Measurements from ENCODE around the gene LMF1.
"Not testable (repeated sequence)": the region's sequence is repeated elsewhere in the genome, so short reads cannot be mapped to it uniquely, and the experiment has no call there.

LMF1 gene

DNA sequence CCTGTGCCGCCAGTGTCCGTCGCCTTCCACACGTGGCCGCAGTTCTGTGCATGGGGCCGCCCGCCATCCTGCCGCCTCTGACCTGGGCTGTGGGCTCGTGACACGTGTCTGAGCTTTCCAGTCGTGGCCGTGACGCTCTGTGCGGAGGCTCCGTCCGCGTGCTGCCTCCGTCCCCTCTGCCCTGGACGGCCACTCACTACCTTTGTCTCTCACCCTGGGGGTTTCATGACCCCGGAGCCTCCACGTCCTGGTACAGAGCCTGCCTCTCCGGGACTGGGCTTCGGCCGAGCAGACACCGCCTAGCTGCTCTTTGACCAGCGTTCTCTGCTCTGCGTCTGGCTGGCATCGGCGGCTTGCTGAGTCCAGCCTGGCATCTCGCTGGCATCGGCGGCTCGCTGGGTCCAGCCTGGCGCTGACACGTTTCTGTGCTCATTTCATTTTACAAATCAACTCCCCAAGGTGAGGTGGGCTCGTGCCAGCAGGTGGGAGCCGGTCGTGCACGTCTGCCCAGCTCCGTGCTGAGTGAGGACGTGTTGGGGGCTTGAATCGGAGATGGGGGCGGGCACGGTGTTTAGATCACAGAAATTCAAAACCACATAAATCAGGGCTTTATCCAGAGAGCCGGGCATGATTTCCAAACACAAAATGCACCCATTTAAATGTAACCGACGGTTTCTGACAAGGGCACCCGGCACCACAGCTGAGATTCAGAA, 126.0 kb downstream of the LMF1 start:
- Mint-ChIP-seq H3K9me3 (no peaks in the 10 kb centered on the region), H3K27ac (peak overlapping the region in 1 of 2 donors; percentile 72), H3K4me1 (ENCODE audit: low read depth in 2 of 2) (no peaks in the 10 kb centered on the region), H3K4me3 (no peak overlapping the region), H3K36me3 (ENCODE audit: insufficient read depth) (peaks cover 4% of the 10 kb centered on the region), H3K27me3 (no peaks in the 10 kb centered on the region)
- DNase-seq (no peak), ATAC-seq (replicated peaks) (no peak)

GRCh38 chr16:843771-844170, 127.0 kb downstream of the LMF1 start:
- Mint-ChIP-seq H3K36me3 (ENCODE audit: insufficient read depth) (peaks cover 4% of the 10 kb centered on the region), H3K4me1 (ENCODE audit: low read depth in 2 of 2) (no peaks in the 10 kb centered on the region), H3K9me3 (no peaks in the 10 kb centered on the region), H3K27me3 (peaks cover 0 to 4% of the 10 kb centered on the region in 2 donors), H3K27ac (no peak overlapping the region), H3K4me3 (no peak overlapping the region)
- DNase-seq: no peak
- ATAC-seq (replicated peaks): no peak

DNA sequence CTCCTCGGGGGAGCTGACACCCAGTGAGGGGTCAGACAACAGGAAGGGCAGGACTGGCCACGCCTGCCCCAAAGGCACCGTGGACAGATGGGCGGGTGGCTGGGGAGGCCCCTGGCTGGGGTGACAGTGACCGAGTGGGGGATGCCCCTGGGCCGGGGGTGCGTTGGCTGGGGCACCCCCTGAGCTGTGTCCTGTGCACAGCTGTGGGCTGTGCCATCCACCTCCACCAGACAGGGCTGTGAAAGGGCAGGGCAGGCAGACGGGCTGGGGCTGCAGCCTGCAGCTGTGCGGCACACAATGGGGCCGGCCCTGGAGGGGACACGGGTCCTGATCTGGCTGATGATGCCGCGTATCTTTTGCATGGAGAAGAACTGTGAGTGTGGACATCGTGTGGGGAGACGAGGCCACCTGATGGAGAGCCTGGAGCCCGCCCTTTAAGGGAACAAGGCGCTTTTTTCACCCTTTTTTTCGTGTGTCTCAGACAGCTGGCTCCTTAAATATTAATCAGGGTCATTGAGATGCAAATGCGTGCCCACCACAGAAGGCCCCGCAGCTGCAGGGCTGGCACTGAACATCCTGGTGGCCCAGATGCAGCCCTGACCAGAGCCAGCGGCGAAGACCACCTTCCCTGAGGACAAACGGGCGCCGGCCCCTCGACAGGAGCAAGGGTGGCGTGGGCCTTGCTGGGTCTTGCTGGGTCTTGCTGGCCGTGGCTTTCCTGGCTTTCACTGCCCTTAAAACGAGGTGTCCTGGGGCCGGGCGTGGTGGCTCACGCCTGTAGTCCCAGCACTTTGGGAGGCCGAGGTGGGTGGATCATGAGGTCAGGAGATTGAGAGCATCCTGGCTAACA, 127.8 kb downstream of the LMF1 start:
- Mint-ChIP-seq H3K9me3 (no peaks in the 10 kb centered on the region), H3K36me3 (ENCODE audit: insufficient read depth) (peaks cover 4% of the 10 kb centered on the region), H3K4me3 (no peak overlapping the region), H3K4me1 (ENCODE audit: low read depth in 2 of 2) (no peaks in the 10 kb centered on the region), H3K27ac (no peak overlapping the region), H3K27me3 (peaks cover 0 to 6% of the 10 kb centered on the region in 2 donors)
- no peak for DNase-seq
- ATAC-seq (replicated peaks): no peak

- Mint-ChIP-seq H3K27ac (no peak overlapping the region), H3K36me3 (ENCODE audit: insufficient read depth) (peaks cover 4% of the 10 kb centered on the region), H3K27me3 (peaks cover 0 to 6% of the 10 kb centered on the region in 2 donors), H3K4me1 (ENCODE audit: low read depth in 2 of 2) (no peaks in the 10 kb centered on the region), H3K4me3 (no peak overlapping the region), H3K9me3 (no peaks in the 10 kb centered on the region)
- ATAC-seq (replicated peaks) (no peak), DNase-seq (no peak)
Observed at GRCh38 chr16:842061-842476, 128.7 kb downstream of the LMF1 start.

DNA sequence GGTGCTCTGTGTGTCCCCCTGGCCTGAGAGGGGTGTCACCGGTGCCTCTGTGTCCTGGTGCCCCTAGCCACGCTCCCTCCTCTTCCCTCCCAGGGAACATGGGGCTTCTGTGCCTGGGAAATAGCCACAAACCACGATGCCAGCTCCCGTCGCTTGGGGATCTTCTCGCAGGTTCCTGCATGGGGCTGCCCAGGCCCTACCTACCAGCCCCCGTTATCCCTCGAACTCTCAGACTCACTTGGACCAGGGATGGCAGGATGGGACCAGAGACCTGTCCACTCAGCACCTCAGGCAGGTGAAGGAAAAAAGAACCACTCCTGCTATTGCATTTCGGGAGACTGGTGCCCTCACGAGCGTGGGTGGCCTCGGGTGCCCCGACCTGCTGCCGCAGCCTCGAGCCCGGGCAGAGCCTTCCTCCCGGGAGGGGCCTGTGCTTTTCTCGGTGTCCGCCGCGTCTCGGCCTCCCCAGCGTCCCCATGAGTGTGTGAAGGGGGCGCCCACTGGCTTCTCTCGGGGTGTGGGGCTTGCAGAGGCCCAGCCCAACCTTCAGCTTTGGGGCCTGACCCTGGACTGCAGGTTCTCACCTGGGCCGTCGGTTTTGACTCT, 129.2 kb downstream of the LMF1 start:
- Mint-ChIP-seq H3K9me3 (no peaks in the 10 kb centered on the region), H3K4me3 (no peak overlapping the region), H3K27ac (no peak overlapping the region), H3K27me3 (peaks cover 0 to 6% of the 10 kb centered on the region in 2 donors), H3K4me1 (ENCODE audit: low read depth in 2 of 2) (no peaks in the 10 kb centered on the region), H3K36me3 (ENCODE audit: insufficient read depth) (peaks cover 4% of the 10 kb centered on the region)
- ATAC-seq (replicated peaks) (no peak), DNase-seq (no peak)

DNA sequence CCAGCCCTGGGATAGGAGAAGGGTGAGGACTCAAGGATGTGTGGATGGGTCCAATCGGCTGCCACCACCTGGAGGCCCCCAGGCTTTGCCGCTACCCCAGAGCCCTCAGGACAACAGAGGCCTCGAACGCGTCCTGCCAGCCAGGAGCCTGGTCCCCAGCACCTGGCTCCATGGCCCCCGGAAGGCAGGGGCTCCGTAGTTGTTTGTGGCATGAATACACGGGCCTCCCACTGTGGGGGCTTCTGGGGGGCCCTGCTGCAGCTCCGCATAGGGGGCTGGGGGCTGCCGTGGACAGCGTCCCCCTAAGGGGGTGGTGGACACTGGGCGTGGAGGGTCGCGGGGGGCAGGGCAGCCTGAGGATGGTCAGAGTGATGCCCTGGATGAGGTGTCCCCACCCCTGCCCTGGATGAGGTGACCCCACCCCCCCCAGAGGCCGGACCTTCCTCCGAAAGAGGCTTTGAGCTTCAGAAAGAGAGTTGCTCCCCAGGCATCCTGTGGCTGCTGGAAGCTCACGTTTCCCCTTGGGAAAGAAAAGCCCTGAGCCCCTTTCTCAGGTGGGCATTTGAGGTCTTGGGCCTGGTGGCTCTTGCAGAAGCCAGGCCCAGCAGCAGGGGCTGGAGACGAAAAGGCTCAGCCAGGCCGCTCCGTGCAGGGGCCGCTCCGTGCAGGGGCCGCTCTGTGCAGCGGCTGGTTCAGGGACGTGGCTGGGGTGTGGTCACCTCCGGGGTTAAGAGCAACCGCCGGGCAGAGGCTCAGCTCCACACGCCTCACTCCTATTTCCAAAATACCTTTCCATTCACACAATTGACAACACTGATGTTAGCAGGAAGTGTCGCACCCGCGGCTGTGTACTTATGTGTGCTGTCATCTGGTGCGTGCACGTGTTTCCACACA, 130.0 kb downstream of the LMF1 start:
- H3K4me1 Mint-ChIP-seq (ENCODE audit: low read depth in 2 of 2): no peaks in the 10 kb centered on the region
- ATAC-seq (replicated peaks): no peak
- no peak for DNase-seq
- no peaks in the 10 kb centered on the region for H3K9me3 Mint-ChIP-seq
- H3K36me3 Mint-ChIP-seq (ENCODE audit: insufficient read depth): peaks cover 4% of the 10 kb centered on the region
- no peak overlapping the region for H3K4me3 Mint-ChIP-seq
- H3K27me3 Mint-ChIP-seq: peaks cover 0 to 6% of the 10 kb centered on the region in 2 donors
- H3K27ac Mint-ChIP-seq: no peak overlapping the region

DNA sequence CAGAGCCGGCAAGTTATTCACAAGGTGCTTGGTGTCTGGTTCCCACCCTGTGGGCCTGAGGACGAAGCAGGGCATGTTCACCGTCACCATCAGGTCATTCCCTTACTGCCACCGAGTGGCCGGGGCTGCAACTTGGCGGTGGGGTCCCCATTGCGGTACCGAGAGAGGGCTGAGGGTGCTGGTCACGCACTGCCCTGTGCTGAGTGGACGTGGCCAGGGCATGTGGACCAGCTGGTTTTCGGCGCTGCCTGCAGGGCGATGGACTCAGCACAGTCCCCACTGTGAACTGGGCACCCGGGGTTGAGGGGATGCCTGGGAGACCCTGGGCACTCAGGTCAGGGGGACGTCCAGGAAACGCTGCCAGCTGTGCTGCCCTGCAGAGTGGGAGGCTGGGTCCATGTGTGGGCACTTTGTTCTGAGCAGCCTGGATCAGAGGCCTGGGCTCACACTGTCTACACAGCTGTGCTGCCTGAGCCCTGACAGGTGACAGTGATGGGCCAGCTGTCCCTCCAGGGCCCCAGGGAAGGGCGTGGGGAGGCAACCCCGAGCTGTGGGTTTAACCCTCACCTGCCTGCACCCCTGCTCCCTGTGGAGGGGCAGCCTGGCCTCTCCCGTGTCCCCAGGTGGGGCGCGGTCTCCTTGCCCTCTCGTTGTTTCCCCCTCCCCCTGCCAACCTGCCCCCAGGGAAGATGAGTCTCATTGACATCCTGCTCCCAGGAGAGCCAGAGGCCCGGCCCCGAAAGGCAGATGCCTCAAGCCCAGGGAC, 131.0 kb downstream of the LMF1 start:
- Mint-ChIP-seq H3K4me1 (ENCODE audit: low read depth in 2 of 2) (no peaks in the 10 kb centered on the region), H3K9me3 (no peaks in the 10 kb centered on the region), H3K4me3 (no peak overlapping the region), H3K27ac (no peak overlapping the region), H3K27me3 (peaks cover 0 to 6% of the 10 kb centered on the region in 2 donors), H3K36me3 (ENCODE audit: insufficient read depth) (peaks cover 4% of the 10 kb centered on the region)
- ATAC-seq (replicated peaks) (no peak), DNase-seq (no peak)

GRCh38 chr16:838741-839140, 132.0 kb downstream of the LMF1 start:
- no peak overlapping the region for H3K4me3 Mint-ChIP-seq

GRCh38 chr16:836822-837221, 134.0 kb downstream of the LMF1 start:
- H3K27me3 Mint-ChIP-seq; H3K9me3 Mint-ChIP-seq; H3K4me3 Mint-ChIP-seq; H3K4me1 Mint-ChIP-seq (ENCODE audit: low read depth in 2 of 2); ATAC-seq (replicated peaks); DNase-seq; H3K27ac Mint-ChIP-seq; H3K36me3 Mint-ChIP-seq (ENCODE audit: insufficient read depth): not testable (repeated sequence)

More at GRCh38 chr16:838741-839140, 132.0 kb downstream of the LMF1 start:
- no peak for DNase-seq
- Mint-ChIP-seq H3K9me3 (no peaks in the 10 kb centered on the region), H3K27me3 (peaks cover 0 to 6% of the 10 kb centered on the region in 2 donors), H3K4me1 (ENCODE audit: low read depth in 2 of 2) (no peaks in the 10 kb centered on the region), H3K36me3 (ENCODE audit: insufficient read depth) (no peaks in the 10 kb centered on the region), H3K27ac (no peak overlapping the region)
- no peak for ATAC-seq (replicated peaks)

DNA sequence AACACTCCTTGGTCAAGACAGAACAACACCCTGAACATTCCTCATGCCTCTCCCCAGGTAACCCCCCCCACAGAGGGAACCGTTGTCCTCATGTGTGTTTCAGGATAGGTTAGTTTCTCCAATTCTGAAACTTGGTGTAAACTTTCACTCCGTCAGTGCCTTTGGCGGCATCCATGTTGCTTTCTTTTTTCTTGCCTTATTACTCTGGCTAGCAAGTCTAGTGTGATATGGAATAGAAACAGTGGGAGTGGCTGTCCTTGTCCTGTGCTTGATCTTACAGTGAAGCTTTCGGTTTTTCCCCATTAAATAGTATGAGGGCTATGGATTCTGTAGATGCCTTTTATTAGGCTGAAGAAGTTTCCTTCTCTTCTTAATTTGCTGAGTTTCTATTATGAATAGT, 134.6 kb downstream of the LMF1 start:
- Mint-ChIP-seq H3K9me3 (no peaks in the 10 kb centered on the region), H3K27me3 (peaks cover 0 to 6% of the 10 kb centered on the region in 2 donors), H3K4me1 (ENCODE audit: low read depth in 2 of 2) (no peaks in the 10 kb centered on the region), H3K4me3 (no peak overlapping the region), H3K27ac (no peak overlapping the region), H3K36me3 (ENCODE audit: insufficient read depth) (no peaks in the 10 kb centered on the region)
- DNase-seq (no peak), ATAC-seq (replicated peaks) (no peak)

GRCh38 chr16:835373-835772, 135.4 kb downstream of the LMF1 start:
- H3K27me3 Mint-ChIP-seq: peaks cover 0 to 6% of the 10 kb centered on the region in 2 donors
- no peak overlapping the region for H3K27ac Mint-ChIP-seq
- DNase-seq (no peak), ATAC-seq (replicated peaks) (no peak)
- no peaks in the 10 kb centered on the region for H3K4me1 Mint-ChIP-seq (ENCODE audit: low read depth in 2 of 2)
- H3K36me3 Mint-ChIP-seq (ENCODE audit: insufficient read depth): no peaks in the 10 kb centered on the region
- no peak overlapping the region for H3K4me3 Mint-ChIP-seq
- H3K9me3 Mint-ChIP-seq: no peaks in the 10 kb centered on the region

DNA sequence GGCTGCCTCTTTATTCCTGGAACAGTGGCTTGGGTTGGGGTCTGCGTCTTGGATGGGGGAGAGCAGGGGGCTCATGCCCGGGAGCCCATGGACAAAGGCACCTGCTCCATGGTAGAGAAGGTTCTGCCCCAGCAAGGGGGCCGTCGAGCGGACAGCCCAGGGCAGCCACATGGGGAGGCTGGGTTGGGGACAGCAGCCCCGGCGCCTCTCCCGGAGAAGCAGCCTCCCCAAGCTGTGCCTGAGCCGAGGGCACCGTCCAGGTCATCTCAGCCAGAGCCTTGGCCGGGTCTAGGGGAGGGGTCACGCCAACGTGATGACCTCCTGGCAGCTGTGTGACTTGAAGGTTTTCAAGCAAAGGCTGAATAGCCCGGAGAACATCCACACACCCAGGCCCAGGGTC, 137.4 kb downstream of the LMF1 start:
- no peak for ATAC-seq (replicated peaks)
- Mint-ChIP-seq H3K9me3 (no peaks in the 10 kb centered on the region), H3K36me3 (ENCODE audit: insufficient read depth) (no peaks in the 10 kb centered on the region), H3K27ac (no peak overlapping the region), H3K4me3 (no peak overlapping the region), H3K27me3 (peaks cover 9 to 15% of the 10 kb centered on the region in 2 donors), H3K4me1 (ENCODE audit: low read depth in 2 of 2) (no peaks in the 10 kb centered on the region)
- DNase-seq: no peak

Data from effector memory CD8-positive, alpha-beta T cell (primary cell).